Measurements from ENCODE around the gene MTM1.

Gene MTM1

GRCh38 chrX:150683112-150683511, 114.7 kb downstream of the MTM1 start:
- no peak for DNase-seq

GRCh38 chrX:150683536-150684146, 115.2 kb downstream of the MTM1 start:
- DNase-seq = peak; percentile 5

- no peak for DNase-seq
These were observed 120.6 kb downstream of the MTM1 start for GRCh38 chrX:150688911-150689451.

- no peak for DNase-seq
These were observed 121.7 kb downstream of the MTM1 start for GRCh38 chrX:150690126-150690525.

GRCh38 chrX:150692296-150692695, 123.9 kb downstream of the MTM1 start:
- DNase-seq = no peak

- peak; percentile 16 for DNase-seq
These were observed 124.7 kb downstream of the MTM1 start, which contains the start of gene MTMR1 for GRCh38 chrX:150692831-150693724. TSS of gene MTMR1 (plus strand) at chrX:150693396. CDS start at chrX:150693531, 135 bp downstream.

GRCh38 chrX:150693725-150694574, 125.5 kb downstream of the MTM1 start:
- no peak for DNase-seq

- DNase-seq = no peak
These were observed 126.5 kb downstream of the MTM1 start for GRCh38 chrX:150694738-150695410.

GRCh38 chrX:150696331-150696730, 127.9 kb downstream of the MTM1 start:
- DNase-seq = no peak

- no peak for DNase-seq
These were observed 128.4 kb downstream of the MTM1 start for GRCh38 chrX:150696866-150697265.

GRCh38 chrX:150697641-150698040, 129.2 kb downstream of the MTM1 start:
- DNase-seq = no peak

- no peak for DNase-seq
These were observed 130.6 kb downstream of the MTM1 start for GRCh38 chrX:150698981-150699380.

- DNase-seq = no peak
These were observed 131.7 kb downstream of the MTM1 start for GRCh38 chrX:150700107-150700506.

- no peak for DNase-seq
These were observed 133.0 kb downstream of the MTM1 start for GRCh38 chrX:150701377-150701776.

- DNase-seq = no peak
These were observed 134.7 kb downstream of the MTM1 start for GRCh38 chrX:150702966-150703694.

GRCh38 chrX:150703695-150703974, 135.2 kb downstream of the MTM1 start:
- no peak for DNase-seq

GRCh38 chrX:150704030-150704613, 135.7 kb downstream of the MTM1 start:
- no peak for DNase-seq

GRCh38 chrX:150712619-150713018, 144.2 kb downstream of the MTM1 start:
- no peak for DNase-seq

GRCh38 chrX:150715184-150715583, 146.8 kb downstream of the MTM1 start:
- no peak for DNase-seq

- DNase-seq = no peak
These were observed 151.2 kb downstream of the MTM1 start for GRCh38 chrX:150719621-150720020.
